ENCODE measurements around the gene SERTAD3. TPM values are rescaled to one million over a fixed set of nuclear protein-coding genes. Genes with fewer than 3 reads are reported as not detected.
"Not testable (repeated sequence)": the region's sequence is repeated elsewhere in the genome, so short reads cannot be mapped to it uniquely, and the experiment has no call there.

The SERTAD3 gene
- total RNA-seq, 1 experiment from 2014 or later: 30.9 TPM

DNA sequence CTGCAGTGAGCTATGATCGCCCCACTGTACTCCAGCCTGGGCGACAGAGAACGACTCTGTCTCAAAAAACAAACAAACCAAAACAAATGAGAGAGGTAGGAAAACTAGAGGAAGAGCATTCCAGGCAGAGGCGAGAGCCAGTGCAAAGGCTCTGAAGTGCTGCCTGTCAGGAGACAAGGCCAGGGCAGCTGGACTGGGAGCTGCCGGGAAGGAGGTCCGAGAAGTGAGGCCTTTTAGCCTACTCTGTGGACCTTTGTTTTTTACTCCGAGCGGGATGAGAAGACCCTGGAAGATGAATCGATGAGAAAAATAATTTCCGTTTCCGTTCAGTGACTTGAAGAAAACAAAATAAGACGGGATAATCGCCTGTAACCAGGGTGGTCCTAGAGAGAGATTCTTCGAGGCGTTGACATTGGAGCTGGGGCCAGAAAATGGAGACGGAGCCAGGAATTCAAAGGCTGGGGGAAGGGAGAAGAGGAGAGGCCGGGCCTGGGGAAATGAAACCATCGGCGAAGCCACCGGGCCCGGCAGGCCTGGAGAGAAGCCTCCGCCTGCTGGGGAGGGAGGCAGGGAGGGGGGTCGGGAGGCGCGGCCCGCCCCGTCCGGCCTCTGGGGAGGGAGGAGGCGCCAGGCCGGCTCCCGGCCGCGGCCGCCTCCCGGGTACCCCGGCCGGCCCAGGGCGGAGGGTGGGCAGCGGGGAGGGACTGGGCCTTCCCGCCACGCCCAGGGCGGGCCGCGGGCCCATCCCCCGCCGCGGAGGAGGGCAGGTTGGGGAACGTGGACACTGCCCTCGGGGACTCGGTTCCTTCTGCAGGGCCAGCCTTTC is 10.5 kb downstream of the SERTAD3 start:
- no peak overlapping the region for H4K5ac ChIP-seq (ENCODE audit: insufficient read length, low read depth, low read length)
- H2AK5ac ChIP-seq (ENCODE audit: insufficient read length, low read length): no peak overlapping the region
- Mint-ChIP-seq H3K27ac (peak overlapping the region; percentile 95 to 99 (median 99)), H3K36me3 (ENCODE audit: insufficient read depth in 1 of 3, low read depth in 3 of 3) (peaks cover 0 to 1% (median 0%) of the 10 kb centered on the region in 3 experiments; a peak in 2 of 7 replicates), H3K27me3 (ENCODE audit: low read depth) (no peaks in the 10 kb centered on the region), H3K9me3 (peaks cover 2 to 4% of the 10 kb centered on the region in 2 experiments; a peak in 3 of 5 replicates), H3K4me3 (peak overlapping the region; percentile 68 to 77), H3K4me1 (peaks cover 9 to 21% of the 10 kb centered on the region in 2 experiments)
- H3K14ac ChIP-seq (ENCODE audit: insufficient read depth, low read length): peak overlapping the region; percentile 91; the same call in 1 of the 2 replicates
- H2BK12ac ChIP-seq (ENCODE audit: insufficient read length, low read depth, low read length): peak overlapping the region; percentile 96
- H3K23ac ChIP-seq (ENCODE audit: insufficient read length, low read depth, low read length): no peak overlapping the region
- no peak overlapping the region for H2BK20ac ChIP-seq (ENCODE audit: low read depth, low read length, poor library complexity, severe bottlenecking)
- H3K79me2 ChIP-seq (ENCODE audit: insufficient read depth, low read length): no peaks in the 10 kb centered on the region
- H3K23me2 ChIP-seq (ENCODE audit: insufficient read length, low read depth, low read length, poor library complexity, severe bottlenecking): peaks cover 5% of the 10 kb centered on the region
- no peaks in the 10 kb centered on the region for H3K27me3 ChIP-seq (ENCODE audit: insufficient read depth, low read length)
- H3T11ph ChIP-seq (ENCODE audit: low read length): peak overlapping the region; percentile 96
- TF ChIP-seq, protein P1, sequence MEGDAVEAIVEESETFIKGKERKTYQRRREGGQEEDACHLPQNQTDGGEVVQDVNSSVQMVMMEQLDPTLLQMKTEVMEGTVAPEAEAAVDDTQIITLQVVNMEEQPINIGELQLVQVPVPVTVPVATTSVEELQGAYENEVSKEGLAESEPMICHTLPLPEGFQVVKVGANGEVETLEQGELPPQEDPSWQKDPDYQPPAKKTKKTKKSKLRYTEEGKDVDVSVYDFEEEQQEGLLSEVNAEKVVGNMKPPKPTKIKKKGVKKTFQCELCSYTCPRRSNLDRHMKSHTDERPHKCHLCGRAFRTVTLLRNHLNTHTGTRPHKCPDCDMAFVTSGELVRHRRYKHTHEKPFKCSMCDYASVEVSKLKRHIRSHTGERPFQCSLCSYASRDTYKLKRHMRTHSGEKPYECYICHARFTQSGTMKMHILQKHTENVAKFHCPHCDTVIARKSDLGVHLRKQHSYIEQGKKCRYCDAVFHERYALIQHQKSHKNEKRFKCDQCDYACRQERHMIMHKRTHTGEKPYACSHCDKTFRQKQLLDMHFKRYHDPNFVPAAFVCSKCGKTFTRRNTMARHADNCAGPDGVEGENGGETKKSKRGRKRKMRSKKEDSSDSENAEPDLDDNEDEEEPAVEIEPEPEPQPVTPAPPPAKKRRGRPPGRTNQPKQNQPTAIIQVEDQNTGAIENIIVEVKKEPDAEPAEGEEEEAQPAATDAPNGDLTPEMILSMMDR (conservative IDR thresholded peaks at IDR 0.05): no peak
- H2BK5ac ChIP-seq (ENCODE audit: insufficient read length, low read length): peak overlapping the region; percentile 69
- H3K9ac ChIP-seq (ENCODE audit: extremely low read depth, insufficient read length, low read length): peak overlapping the region; percentile 86
- no peak overlapping the region for H4K8ac ChIP-seq (replicated peaks; ENCODE audit: insufficient read length, low read depth, low read length)
- peak overlapping the region; percentile 96 for H3K27ac ChIP-seq (ENCODE audit: insufficient read length, low read depth, low read length)
- peak overlapping the region; percentile 92 for H3K4me2 ChIP-seq (ENCODE audit: insufficient read depth, insufficient read length, low read length)
- DNase-seq: peak; percentile 85
- H3K9me3 ChIP-seq (ENCODE audit: control insufficient read depth, low read depth, low read length): no peaks in the 10 kb centered on the region
- H3K4ac ChIP-seq (ENCODE audit: low read depth, low read length): no peak overlapping the region; the same call in 1 of the 2 replicates
- no peaks in the 10 kb centered on the region for H3K4me1 ChIP-seq (ENCODE audit: insufficient read depth, low read length)
- H3K79me1 ChIP-seq (ENCODE audit: insufficient read depth, low read depth, low read length, poor library complexity, severe bottlenecking): no peaks in the 10 kb centered on the region
- H2AFZ ChIP-seq (ENCODE audit: low read length): peak overlapping the region; percentile 57
- peak overlapping the region; percentile 75 for H2BK120ac ChIP-seq (ENCODE audit: low read depth, low read length, poor library complexity, severe bottlenecking)
- H4K20me1 ChIP-seq (ENCODE audit: control insufficient read depth, insufficient read depth, insufficient read length): no peaks in the 10 kb centered on the region
- no peak overlapping the region for H3K56ac ChIP-seq (ENCODE audit: insufficient read length, low read depth, low read length)
- H3K18ac ChIP-seq (ENCODE audit: insufficient read length, low read depth, low read length): peak overlapping the region; percentile 94
- peak overlapping the region; percentile 61 for H4K91ac ChIP-seq (ENCODE audit: insufficient read length, low read depth, low read length)
- H2BK15ac ChIP-seq (ENCODE audit: low read depth, low read length): no peak overlapping the region
- no CpG with 5 or more reads among the region's 50 CpGs for WGBS (ENCODE audit: extremely low coverage, insufficient read length, low lambda C conversion rate)

GRCh38 chr19:40432760-40433159 is 11.4 kb downstream of the SERTAD3 start:
- not testable (repeated sequence) for H3K27me3 Mint-ChIP-seq (ENCODE audit: low read depth); H3T11ph ChIP-seq (ENCODE audit: low read length); H4K5ac ChIP-seq (ENCODE audit: insufficient read length, low read depth, low read length); H3K9ac ChIP-seq (ENCODE audit: extremely low read depth, insufficient read length, low read length); DNase-seq; H4K20me1 ChIP-seq (ENCODE audit: control insufficient read depth, insufficient read depth, insufficient read length); H3K9me3 Mint-ChIP-seq; H3K18ac ChIP-seq (ENCODE audit: insufficient read length, low read depth, low read length); H4K8ac ChIP-seq (replicated peaks; ENCODE audit: insufficient read length, low read depth, low read length); H3K4me1 ChIP-seq (ENCODE audit: insufficient read depth, low read length); H3K79me2 ChIP-seq (ENCODE audit: insufficient read depth, low read length); H2BK15ac ChIP-seq (ENCODE audit: low read depth, low read length); H3K23ac ChIP-seq (ENCODE audit: insufficient read length, low read depth, low read length); H3K4ac ChIP-seq (ENCODE audit: low read depth, low read length); H2BK12ac ChIP-seq (ENCODE audit: insufficient read length, low read depth, low read length); H2BK120ac ChIP-seq (ENCODE audit: low read depth, low read length, poor library complexity, severe bottlenecking); H3K23me2 ChIP-seq (ENCODE audit: insufficient read length, low read depth, low read length, poor library complexity, severe bottlenecking); H3K14ac ChIP-seq (ENCODE audit: insufficient read depth, low read length); H2AFZ ChIP-seq (ENCODE audit: low read length); H4K91ac ChIP-seq (ENCODE audit: insufficient read length, low read depth, low read length); H2BK20ac ChIP-seq (ENCODE audit: low read depth, low read length, poor library complexity, severe bottlenecking); H3K36me3 Mint-ChIP-seq (ENCODE audit: insufficient read depth in 1 of 3, low read depth in 3 of 3); H3K27me3 ChIP-seq (ENCODE audit: insufficient read depth, low read length); H3K56ac ChIP-seq (ENCODE audit: insufficient read length, low read depth, low read length); H3K9me3 ChIP-seq (ENCODE audit: control insufficient read depth, low read depth, low read length); H3K79me1 ChIP-seq (ENCODE audit: insufficient read depth, low read depth, low read length, poor library complexity, severe bottlenecking); H2AK5ac ChIP-seq (ENCODE audit: insufficient read length, low read length); H2BK5ac ChIP-seq (ENCODE audit: insufficient read length, low read length); H3K27ac ChIP-seq (ENCODE audit: insufficient read length, low read depth, low read length)
- peaks cover 9 to 21% of the 10 kb centered on the region in 2 experiments for H3K4me1 Mint-ChIP-seq
- peak overlapping the region; percentile 92 for H3K4me2 ChIP-seq (ENCODE audit: insufficient read depth, insufficient read length, low read length)
- no CpG with 5 or more reads among the region's 7 CpGs for WGBS (ENCODE audit: extremely low coverage, insufficient read length, low lambda C conversion rate)
- H3K4me3 Mint-ChIP-seq: peak overlapping the region; percentile 68 to 77
- H3K27ac Mint-ChIP-seq: peak overlapping the region; percentile 95 to 99 (median 99); a peak in 6 of 7 replicates
